A549 (cell line): Measurements from ENCODE around the gene MAN2C1.

Experiments
- CEBPB ChIP-seq, 2 experiments: fragments of >200 bp in 1 of 2; sonication (Bioruptor Twin) in 1 of 2; formaldehyde crosslinking in 1 of 2; IDR thresholded peaks; 2 replicates each; pipeline ENCODE4 v1.6.1; 2012 to 2016
- CHD4 ChIP-seq: fragments of 200-600 bp; sonication (generic); IDR thresholded peaks from 2 replicates; pipeline ENCODE4 v1.6.1; 2016; ENCODE audit warnings: antibody characterized with exemption, mild to moderate bottlenecking, borderline replicate concordance
- EP300 ChIP-seq, 2 experiments: fragments of >200 bp; sonication (Bioruptor Twin); formaldehyde crosslinking; IDR thresholded peaks; 2 replicates in 1 of 2; 3 replicates in 1 of 2; pipeline ENCODE4 v1.6.1; 2016 to 2017
- HDAC2 ChIP-seq: fragments of 200-600 bp; sonication (generic); IDR thresholded peaks from 2 replicates; pipeline ENCODE4 v1.6.1; 2016
- POLR2A ChIP-seq: IDR thresholded peaks from 2 replicates; pipeline ENCODE4 v1.6.1; 2012; ENCODE audit warnings: mild to moderate bottlenecking, low read length
- TF ChIP-seq, protein P1 (sequence below): fragments of >200 bp; sonication (Bioruptor Twin); formaldehyde crosslinking; IDR thresholded peaks from 3 replicates; pipeline ENCODE4 v1.5.1; 2016

DNA sequence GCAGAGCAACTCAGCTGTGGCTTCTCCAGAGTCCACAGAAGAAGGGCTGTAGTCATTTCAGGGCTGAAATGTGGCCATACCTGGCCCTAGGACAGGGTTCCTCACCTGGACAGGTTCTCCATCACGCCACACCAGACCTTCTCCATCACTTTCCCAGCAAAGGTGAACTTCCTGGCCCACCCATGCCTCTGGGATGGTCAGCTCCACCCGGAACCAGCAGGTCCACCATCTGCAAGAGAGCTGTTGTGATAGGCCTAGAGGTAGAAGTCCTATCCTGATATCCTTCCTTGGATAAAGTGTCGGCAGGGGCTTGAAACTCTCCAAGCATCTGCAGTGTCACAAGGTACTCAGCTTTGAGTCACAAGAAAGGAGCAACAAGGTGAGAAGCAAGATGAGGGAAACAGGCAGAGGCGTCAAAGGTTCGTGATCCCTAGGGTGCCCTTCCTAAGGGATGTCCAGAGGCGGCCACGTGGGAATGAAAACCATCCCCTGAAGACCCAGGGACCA is 948 bp downstream of the MAN2C1 start:
- TF ChIP-seq, protein P1, sequence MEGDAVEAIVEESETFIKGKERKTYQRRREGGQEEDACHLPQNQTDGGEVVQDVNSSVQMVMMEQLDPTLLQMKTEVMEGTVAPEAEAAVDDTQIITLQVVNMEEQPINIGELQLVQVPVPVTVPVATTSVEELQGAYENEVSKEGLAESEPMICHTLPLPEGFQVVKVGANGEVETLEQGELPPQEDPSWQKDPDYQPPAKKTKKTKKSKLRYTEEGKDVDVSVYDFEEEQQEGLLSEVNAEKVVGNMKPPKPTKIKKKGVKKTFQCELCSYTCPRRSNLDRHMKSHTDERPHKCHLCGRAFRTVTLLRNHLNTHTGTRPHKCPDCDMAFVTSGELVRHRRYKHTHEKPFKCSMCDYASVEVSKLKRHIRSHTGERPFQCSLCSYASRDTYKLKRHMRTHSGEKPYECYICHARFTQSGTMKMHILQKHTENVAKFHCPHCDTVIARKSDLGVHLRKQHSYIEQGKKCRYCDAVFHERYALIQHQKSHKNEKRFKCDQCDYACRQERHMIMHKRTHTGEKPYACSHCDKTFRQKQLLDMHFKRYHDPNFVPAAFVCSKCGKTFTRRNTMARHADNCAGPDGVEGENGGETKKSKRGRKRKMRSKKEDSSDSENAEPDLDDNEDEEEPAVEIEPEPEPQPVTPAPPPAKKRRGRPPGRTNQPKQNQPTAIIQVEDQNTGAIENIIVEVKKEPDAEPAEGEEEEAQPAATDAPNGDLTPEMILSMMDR = no peak
- TF ChIP-seq HDAC2 = no peak
- TF ChIP-seq CEBPB (IDR thresholded peaks at IDR 0.05) = no peak
- TF ChIP-seq EP300 (IDR thresholded peaks at IDR 0.05) = no peak
- TF ChIP-seq POLR2A = no peak
- no peak for TF ChIP-seq CHD4
